ENCODE measurements around the gene ARID3A.

The ARID3A gene

DNA sequence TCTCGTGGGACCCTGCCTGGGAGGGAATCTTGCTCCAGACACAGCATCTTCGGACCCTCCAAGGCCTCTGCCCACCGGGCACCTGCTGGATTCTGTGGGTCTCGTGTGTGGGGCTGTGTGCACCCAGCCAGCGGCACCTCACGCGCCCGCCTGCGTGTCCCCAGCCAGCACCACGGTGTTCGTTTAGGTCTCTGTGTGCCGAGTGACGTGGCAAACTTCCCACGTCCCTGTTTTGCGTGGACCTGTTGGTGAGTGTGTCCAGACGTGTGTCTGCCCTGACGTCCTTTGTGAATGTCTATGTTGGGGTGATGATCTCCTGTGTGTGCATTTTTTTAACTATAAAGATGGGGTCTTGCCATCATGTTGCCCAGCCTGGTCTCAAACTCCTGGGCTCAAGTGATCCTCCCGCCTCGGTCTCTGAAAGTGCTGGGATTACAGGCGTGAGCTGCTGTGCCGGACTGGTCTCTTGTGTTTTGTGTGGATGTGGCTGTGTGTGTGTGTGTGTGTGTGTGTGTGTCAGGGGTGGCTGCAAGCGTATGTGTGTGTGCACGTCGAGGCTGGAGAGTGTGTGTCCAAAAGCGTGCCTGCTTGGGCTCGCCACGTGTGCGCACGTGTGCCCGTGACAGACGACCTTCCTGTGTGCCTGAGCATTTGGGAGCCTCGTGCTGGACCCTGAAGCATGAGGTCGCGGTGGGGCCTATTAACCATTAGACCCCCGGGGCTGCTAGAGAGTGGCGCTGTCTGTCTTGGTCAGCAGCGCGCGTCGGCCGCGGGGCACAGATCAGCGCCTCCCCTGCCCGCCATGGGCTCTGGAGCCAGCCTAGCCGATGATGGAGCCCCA lies 15.7 kb downstream of the ARID3A start:
- DNase-seq (ENCODE audit: low read depth in 1 of 2, low spot score in 1 of 2): no peak
- in situ Hi-C loops (cut with HindIII; ENCODE audit: low pct_unique_long_range_greater_than_20kb, low sequenced_read_pairs): no loop called here
- no peak for TF ChIP-seq JUND (IDR thresholded peaks at IDR 0.05; ENCODE audit: low read depth)

GRCh38 chr19:942133-942645 lies 16.4 kb downstream of the ARID3A start:
- TF ChIP-seq JUND (IDR thresholded peaks at IDR 0.05; ENCODE audit: low read depth): no peak
- no peak for DNase-seq (ENCODE audit: low read depth in 1 of 2, low spot score in 1 of 2)
- in situ Hi-C loops (cut with HindIII; ENCODE audit: low pct_unique_long_range_greater_than_20kb, low sequenced_read_pairs): no loop called here

DNA sequence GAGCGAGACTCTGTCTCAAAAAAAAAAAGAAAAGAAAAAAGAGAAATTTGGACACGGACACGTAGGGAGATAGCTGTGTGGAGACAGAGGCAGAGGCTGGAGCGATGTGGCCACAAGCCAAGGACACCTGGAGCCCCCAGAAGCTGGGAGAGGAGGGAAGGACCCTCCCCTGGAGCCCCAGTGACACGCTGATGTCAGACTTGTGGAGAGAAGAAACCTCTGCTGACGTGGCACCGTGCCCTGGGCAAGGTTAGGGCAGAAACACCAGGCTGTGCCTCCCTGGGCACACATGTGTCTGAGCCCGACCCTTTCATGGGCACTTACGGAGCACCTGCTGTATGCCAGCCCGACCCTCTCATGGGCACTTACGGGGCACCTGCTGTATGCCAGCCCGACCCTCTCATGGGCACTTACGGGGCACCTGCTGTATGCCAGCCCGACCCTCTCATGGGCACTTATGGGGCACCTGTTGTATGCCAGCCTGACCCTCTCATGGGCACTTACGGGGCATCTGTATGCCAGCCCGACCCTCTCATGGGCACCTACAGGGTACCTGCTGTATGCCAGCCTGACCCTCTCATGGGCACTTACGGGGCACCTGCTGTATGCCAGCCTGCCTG lies 17.8 kb downstream of the ARID3A start:
- TF ChIP-seq JUND (IDR thresholded peaks at IDR 0.05; ENCODE audit: low read depth): no peak
- in situ Hi-C loops (cut with HindIII; ENCODE audit: low pct_unique_long_range_greater_than_20kb, low sequenced_read_pairs): no loop called here
- no peak for DNase-seq (ENCODE audit: low read depth in 1 of 2, low spot score in 1 of 2)

GRCh38 chr19:944171-944567 lies 18.3 kb downstream of the ARID3A start:
- in situ Hi-C loops (cut with HindIII; ENCODE audit: low pct_unique_long_range_greater_than_20kb, low sequenced_read_pairs): no loop called here
- DNase-seq (ENCODE audit: low read depth in 1 of 2, low spot score in 1 of 2): no peak
- no peak for TF ChIP-seq JUND (IDR thresholded peaks at IDR 0.05; ENCODE audit: low read depth)

DNA sequence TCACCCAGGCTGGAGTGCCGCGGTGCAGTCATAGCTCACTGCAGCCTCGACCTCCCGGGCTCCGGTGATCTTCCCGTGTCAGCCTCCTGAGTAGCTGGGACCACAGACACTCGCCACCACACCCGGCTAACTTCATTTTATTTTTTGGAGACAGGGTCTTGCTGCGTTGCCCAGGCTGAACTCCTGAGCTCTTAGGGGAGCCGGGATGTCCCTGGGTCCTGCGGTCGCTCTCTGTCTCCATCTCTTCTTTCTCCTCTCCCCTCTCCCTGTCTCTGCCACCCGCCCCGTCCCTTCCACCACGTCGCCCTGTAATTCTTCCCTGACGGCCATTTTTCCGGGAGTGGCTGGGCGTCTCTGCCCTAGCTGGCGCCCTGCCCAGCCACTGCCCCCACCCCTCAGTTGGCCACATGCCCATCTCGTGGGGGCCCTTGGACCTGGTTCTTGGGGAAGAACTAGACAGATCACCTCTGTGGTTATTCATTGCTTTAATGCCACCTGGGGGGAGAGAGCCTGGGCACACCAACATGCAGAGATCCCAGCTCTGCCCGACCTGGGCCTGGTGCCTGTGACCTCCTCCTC lies 18.9 kb downstream of the ARID3A start:
- no peak for TF ChIP-seq JUND (IDR thresholded peaks at IDR 0.05; ENCODE audit: low read depth)
- DNase-seq (ENCODE audit: low read depth in 1 of 2, low spot score in 1 of 2): no peak
- in situ Hi-C loops (cut with HindIII; ENCODE audit: low pct_unique_long_range_greater_than_20kb, low sequenced_read_pairs): no loop called here

DNA sequence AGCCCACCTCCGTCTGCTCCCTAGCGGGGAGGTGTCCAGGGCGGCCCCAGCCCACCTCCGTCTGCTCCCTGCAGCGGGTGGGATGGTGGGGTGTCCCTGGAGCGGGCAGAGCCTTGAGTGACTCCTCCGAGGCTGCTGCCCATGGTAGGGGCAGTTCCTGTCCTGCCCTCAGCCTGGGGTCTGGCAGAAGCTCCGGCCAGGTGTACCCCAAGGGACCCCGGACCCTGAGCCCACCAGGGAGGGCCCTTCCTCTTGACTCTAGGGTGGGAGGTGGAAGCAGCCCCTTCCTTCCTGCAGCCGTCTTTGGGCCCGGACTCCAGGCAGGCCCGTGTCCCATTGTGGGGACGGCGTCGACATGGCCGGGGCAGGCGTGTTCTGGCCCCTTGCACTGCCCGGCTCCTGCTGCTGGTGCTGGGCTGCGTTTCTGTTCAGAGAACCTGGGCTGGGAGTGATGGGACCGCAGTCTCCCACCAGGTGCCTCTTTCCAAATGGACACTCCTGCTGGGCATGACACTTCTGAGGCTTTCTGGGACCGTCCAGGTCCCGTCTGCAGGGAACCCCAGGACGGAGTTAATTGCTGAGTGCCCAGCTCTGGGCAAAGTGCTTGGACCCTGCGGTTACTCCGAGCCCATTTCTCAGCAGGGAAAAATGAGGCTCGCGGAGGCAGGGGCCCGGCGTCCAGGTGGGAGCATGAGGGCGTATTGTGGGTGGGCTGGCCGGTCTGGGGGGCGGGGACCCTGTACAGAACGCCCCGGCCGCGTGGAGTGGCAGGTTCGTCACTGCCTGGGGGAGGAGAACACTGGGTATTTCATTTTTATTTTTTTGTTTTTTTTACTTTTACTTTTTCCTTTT lies 19.8 kb downstream of the ARID3A start:
- DNase-seq (ENCODE audit: low read depth in 1 of 2, low spot score in 1 of 2): no peak
- in situ Hi-C loops (cut with HindIII; ENCODE audit: low pct_unique_long_range_greater_than_20kb, low sequenced_read_pairs): no loop called here
- TF ChIP-seq JUND (IDR thresholded peaks at IDR 0.05; ENCODE audit: low read depth): no peak

DNA sequence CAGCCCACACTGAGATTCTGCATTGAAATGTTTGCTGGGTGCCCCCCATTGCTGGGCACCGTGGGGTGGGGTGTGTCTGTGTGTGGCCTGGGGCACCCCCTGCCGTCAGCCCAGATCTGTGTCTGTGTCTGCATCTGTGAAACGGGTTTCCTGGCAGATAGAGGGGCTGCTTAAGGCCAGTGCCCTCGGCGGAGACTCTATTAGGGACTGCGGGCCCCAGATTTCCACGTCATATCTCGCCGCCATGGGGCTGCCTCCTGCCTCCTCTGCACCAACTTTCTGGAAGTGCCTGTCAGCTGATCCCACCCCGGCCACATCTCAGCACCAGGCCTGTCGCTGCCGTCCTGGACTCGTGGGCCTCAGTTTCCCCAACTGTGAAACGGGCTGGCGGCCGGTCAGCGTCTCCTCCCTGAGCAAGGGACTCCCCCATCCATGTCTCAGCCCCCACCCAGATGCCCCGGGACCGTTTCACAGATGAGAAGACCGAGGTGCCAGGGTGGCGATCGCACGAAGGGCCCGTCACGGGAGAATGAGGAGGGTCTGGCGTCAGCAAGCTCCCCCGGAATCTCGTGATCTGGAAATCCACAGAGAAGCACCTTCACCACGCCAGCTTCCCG lies 21.4 kb downstream of the ARID3A start:
- TF ChIP-seq JUND (IDR thresholded peaks at IDR 0.05; ENCODE audit: low read depth): no peak
- in situ Hi-C loops (cut with HindIII; ENCODE audit: low pct_unique_long_range_greater_than_20kb, low sequenced_read_pairs): no loop called here
- no peak for DNase-seq (ENCODE audit: low read depth in 1 of 2, low spot score in 1 of 2)

GRCh38 chr19:947707-948539 lies 22.1 kb downstream of the ARID3A start:
- in situ Hi-C loops (cut with HindIII; ENCODE audit: low pct_unique_long_range_greater_than_20kb, low sequenced_read_pairs): no loop called here
- no peak for TF ChIP-seq JUND (IDR thresholded peaks at IDR 0.05; ENCODE audit: low read depth)
- DNase-seq (ENCODE audit: low read depth in 1 of 2, low spot score in 1 of 2): no peak

DNA sequence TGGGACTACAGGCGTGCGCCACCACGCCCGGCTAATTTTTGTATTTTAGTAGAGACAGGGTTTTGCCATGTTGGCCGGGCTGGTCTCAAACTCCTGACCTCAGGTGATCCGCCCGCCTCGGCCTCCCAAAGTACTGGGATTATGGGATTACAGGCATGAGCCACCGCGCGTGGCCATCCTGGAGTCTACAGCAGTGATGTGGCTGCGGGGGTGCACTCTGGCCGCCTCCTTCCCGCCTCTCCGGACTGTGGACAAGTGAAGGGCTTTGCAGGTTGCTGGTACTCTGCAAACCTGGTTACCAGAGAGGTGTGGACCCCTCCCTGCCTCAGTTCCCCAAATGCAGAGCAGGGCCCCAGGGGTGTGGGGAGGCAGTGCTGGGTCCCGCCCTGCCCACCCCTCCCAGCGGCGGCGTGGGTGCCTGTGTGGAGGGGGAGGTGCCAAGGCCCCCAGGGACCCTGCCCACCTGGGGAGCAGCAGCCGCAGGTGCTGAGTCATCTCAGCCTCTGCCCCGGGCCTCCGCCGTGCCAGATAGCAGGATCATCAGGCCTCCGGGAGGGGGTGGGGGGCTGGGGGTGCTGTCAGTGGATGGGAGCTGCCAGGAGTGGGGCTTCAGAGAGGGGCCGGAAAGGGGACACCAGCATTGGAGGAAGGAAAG lies 23.1 kb downstream of the ARID3A start:
- no peak for DNase-seq (ENCODE audit: low read depth in 1 of 2, low spot score in 1 of 2)
- no peak for TF ChIP-seq JUND (IDR thresholded peaks at IDR 0.05; ENCODE audit: low read depth)
- in situ Hi-C loops (cut with HindIII; ENCODE audit: low pct_unique_long_range_greater_than_20kb, low sequenced_read_pairs): no loop called here

DNA sequence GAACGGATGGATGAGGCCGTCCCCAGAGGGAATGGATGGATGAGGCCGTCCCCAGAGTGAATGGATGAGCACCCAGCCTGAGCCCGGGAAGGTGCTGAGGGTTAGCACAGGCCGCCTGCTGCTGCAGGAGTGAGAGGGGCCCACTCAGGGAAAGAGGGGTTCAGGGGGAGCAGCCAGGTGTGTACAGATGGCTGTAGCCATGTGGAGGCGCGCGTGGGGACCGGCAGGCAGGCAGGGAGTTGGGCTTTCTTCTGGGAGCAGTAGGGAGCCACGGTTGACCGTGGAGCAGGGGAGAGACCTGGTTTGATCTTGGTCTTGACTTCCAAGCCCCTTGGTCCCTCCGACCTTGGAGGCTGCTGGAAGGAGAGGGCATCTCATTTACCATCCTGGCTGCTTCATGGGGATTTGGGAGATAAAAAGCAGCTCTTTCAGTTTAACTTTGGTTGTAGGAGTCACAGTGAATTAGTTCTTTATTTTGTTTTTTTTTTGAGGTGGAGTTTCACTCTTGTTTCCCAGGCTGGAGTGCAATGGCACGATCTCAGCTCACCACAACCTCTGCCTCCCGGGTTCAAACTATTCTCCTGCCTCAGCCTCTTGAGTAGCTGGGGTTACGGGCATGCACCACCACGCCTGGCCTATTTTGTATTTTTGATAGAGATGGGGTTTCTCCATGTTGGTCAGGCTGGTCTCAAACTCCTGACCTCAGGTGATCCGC lies 24.7 kb downstream of the ARID3A start:
- DNase-seq (ENCODE audit: low read depth in 1 of 2, low spot score in 1 of 2): no peak
- in situ Hi-C loops (cut with HindIII; ENCODE audit: low pct_unique_long_range_greater_than_20kb, low sequenced_read_pairs): no loop called here
- no peak for TF ChIP-seq JUND (IDR thresholded peaks at IDR 0.05; ENCODE audit: low read depth)
